K562 (cell line): ENCODE data around the gene LAIR1. TPM values are rescaled to one million over a fixed set of nuclear protein-coding genes. Genes with fewer than 3 reads are reported as not detected.
"Not testable (repeated sequence)": the region's sequence is repeated elsewhere in the genome, so short reads cannot be mapped to it uniquely, and the experiment has no call there.

Experiments used
- ATAC-seq: fragments of 200-7000 bp; cut with Tn5 transposase; 3 replicates; pipeline ENCODE4 v1.9.1; 2020; ENCODE audit warnings: moderate library complexity
- BruUV-seq: library from RNA; stranded (reverse); fragments of 400-500 nt; replicated peaks from 2 replicates; lab custom pipeline; 2021; lab: Mats Ljungman, UMichigan
- CTCF ChIA-PET: fragments of 300-600 bp; formaldehyde crosslinking; extraction: SDS; loops from one replicate; lab custom pipeline; 2021; ENCODE audit warnings: low intra/inter-chr PET ratio; lab: Yijun Ruan, JAX
- POLR2A ChIA-PET: fragments of 300-600, 350-650 bp; sonication (Branson Sonifier 250); formaldehyde crosslinking; extraction: SDS; loops from one replicate; lab custom pipeline; 2021; ENCODE audit warnings: antibody characterized with exemption, inconsistent platforms; lab: Yijun Ruan, JAX
- DNase-seq, 4 experiments: peaks; one replicate each; pipeline versions ENCODE4 v3.0.0 to v3.0.0-alpha.2; 2011 to 2018; ENCODE audit warnings: low spot score in 3 of 4, mixed read lengths in 3 of 4; ENCODE audit errors: extremely low read depth in 1 of 4
- FAIRE-seq: peaks from 2 replicates; lab custom pipeline; 2011; peaks lifted over from hg19 to GRCh38; lab: Jason Lieb, UNC
- H2AFZ ChIP-seq: 2 replicates; pipeline ENCODE4 v1.6.0; 2011; ENCODE audit warnings: low read depth, low read length, control low read depth, inconsistent platforms
- H3K27ac ChIP-seq: fragments of 200-600 bp; 3 replicates; pipeline ENCODE4 v1.8.0; 2011; ENCODE audit warnings: low read depth, mild to moderate bottlenecking, control low read depth, inconsistent platforms, low read length, moderate library complexity, mixed read lengths; ENCODE audit errors: extremely low read depth
- H3K27me3 ChIP-seq, 2 experiments: fragments of 300-600 bp in 1 of 2; 2 replicates in 1 of 2; 3 replicates in 1 of 2; pipeline versions ENCODE4 v1.6.0 to v1.8.0; 2011; ENCODE audit warnings: inconsistent platforms in 2 of 2, low read length in 2 of 2, mild to moderate bottlenecking in 1 of 2, mixed read lengths in 1 of 2, moderate library complexity in 1 of 2; ENCODE audit not compliant: control insufficient read depth in 2 of 2, insufficient read depth in 2 of 2
- H3K36me3 ChIP-seq: fragments of 300-600 bp; 3 replicates; pipeline ENCODE4 v1.8.0; 2011; ENCODE audit warnings: mild to moderate bottlenecking, low read length, inconsistent platforms; ENCODE audit not compliant: control insufficient read depth, insufficient read depth
- H3K4me1 ChIP-seq, 2 experiments: fragments of 200-600 bp in 1 of 2; replicated peaks in 1 of 2; 2 replicates in 1 of 2; 3 replicates in 1 of 2; pipeline versions ENCODE4 v1.5.1 to v1.8.0; 2011; ENCODE audit warnings: inconsistent platforms in 2 of 2, low read length in 2 of 2, mild to moderate bottlenecking in 1 of 2, mixed read lengths in 1 of 2, moderate library complexity in 1 of 2; ENCODE audit not compliant: control insufficient read depth in 2 of 2, insufficient read depth in 2 of 2
- H3K4me2 ChIP-seq: 2 replicates; pipeline ENCODE4 v1.6.1; 2011; ENCODE audit warnings: low read length, control low read depth, inconsistent platforms, mixed read lengths; ENCODE audit not compliant: insufficient read depth
- H3K4me3 ChIP-seq: fragments of 200-600 bp; sonication (generic), shearing (Covaris generic); 2 replicates; pipeline ENCODE4 v1.5.1; 2016; ENCODE audit warnings: control low read depth, inconsistent platforms
- H3K79me2 ChIP-seq: fragments of 200-600 bp; 3 replicates; pipeline ENCODE4 v1.8.0; 2011; ENCODE audit warnings: low read length, inconsistent platforms; ENCODE audit not compliant: control insufficient read depth, insufficient read depth
- H3K9ac ChIP-seq, 2 experiments: 2 replicates each; pipeline versions ENCODE4 v1.6.0 to v1.6.1; 2011; ENCODE audit warnings: low read depth in 2 of 2, low read length in 2 of 2, control low read depth in 1 of 2, inconsistent platforms in 1 of 2, mild to moderate bottlenecking in 1 of 2, mixed read lengths in 1 of 2; ENCODE audit not compliant: insufficient read depth in 1 of 2
- H3K9me1 ChIP-seq: one replicate; pipeline ENCODE4 v1.6.0; 2011; ENCODE audit warnings: inconsistent platforms, mild to moderate bottlenecking, low read length, moderate library complexity; ENCODE audit not compliant: control insufficient read depth, insufficient read depth
- H3K9me3 ChIP-seq: replicated peaks from 2 replicates; pipeline ENCODE4 v1.5.1; 2011; ENCODE audit warnings: low read depth, low read length, inconsistent platforms; ENCODE audit not compliant: control insufficient read depth, insufficient read depth
- H4K20me1 ChIP-seq: replicated peaks from 2 replicates; pipeline ENCODE4 v1.6.1; 2011; ENCODE audit warnings: low read length, inconsistent platforms, mixed read lengths; ENCODE audit not compliant: control insufficient read depth, insufficient read depth
- ATF1 ChIP-seq, 2 experiments: fragments of 450-650 bp in 1 of 2; IDR thresholded peaks; 2 replicates each; pipeline ENCODE4 v1.6.1; 2016; ENCODE audit warnings: missing compliant biosample characterization in 1 of 2, missing genetic modification characterization in 1 of 2
- ATF7 ChIP-seq: fragments of 450-650 bp; IDR thresholded peaks from 2 replicates; pipeline ENCODE4 v1.7.1; 2014; ENCODE audit warnings: mild to moderate bottlenecking, moderate library complexity
- CREM ChIP-seq: IDR thresholded peaks from 2 replicates; pipeline ENCODE4 v1.6.1; 2014; ENCODE audit warnings: antibody characterized with exemption, low read depth
- GABPA ChIP-seq: fragments of 200-800 bp; sonication (Bioruptor generic); conservative IDR thresholded peaks from 2 replicates; pipeline ENCODE4 v1.6.1; 2016; ENCODE audit warnings: low read depth, missing genetic modification characterization, missing compliant biosample characterization
- NFE2 ChIP-seq: IDR thresholded peaks from 2 replicates; pipeline ENCODE4 v1.6.1; 2014; ENCODE audit warnings: antibody characterized with exemption, low read depth
- VEZF1 ChIP-seq: fragments of 200-800 bp; sonication (Bioruptor generic); IDR thresholded peaks from 2 replicates; pipeline ENCODE4 v1.6.1; 2017; ENCODE audit warnings: missing genetic modification characterization, missing compliant biosample characterization
- ZNF146 ChIP-seq: IDR thresholded peaks from one replicate; pipeline ENCODE4 v1.6.1; 2018; ENCODE audit warnings: missing compliant biosample characterization; ENCODE audit not compliant: unreplicated experiment
- WGBS: fragments of 100-300 bp; shearing (Covaris generic); methylation state at CpG from one replicate; pipeline ENCODE4 v1.1.6; 2016; ENCODE audit warnings: low coverage, mixed read lengths; ENCODE audit not compliant: insufficient coverage; ENCODE audit errors: missing lambda C conversion rate; 5-methylcytosine and 5-hydroxymethylcytosine counted together
- in situ Hi-C: fragments of 300-500 bp; cut with MboI; formaldehyde crosslinking; loops from 4 replicates; pipeline ENCODE4 v1.15.0; 2018; ENCODE audit warnings: inconsistent platforms, mixed read lengths
- intact Hi-C: fragments of 100-400 bp; cut with micrococcal nuclease; formaldehyde crosslinking; loops from 2 replicates; pipeline ENCODE4 v1.14.2; 2022
- polyA plus RNA-seq, 8 experiments: library from polyadenylated mRNA; depleted of rRNA in 4 of 8; stranded (reverse) in 5 of 8; unstranded in 3 of 8; fragments of >200 nt; fragmentation: Nextera tagmentation in 2 of 8; fragmentation: Illumina TruSeq in 1 of 8; extraction: Ambion mirVana in 2 of 8; extraction: Trizol in 1 of 8; gene quantifications; 2 replicates each; pipeline versions ENCODE4 v1.2.1 to v1.2.3, GENCODE V29; 2011 to 2014; ENCODE audit warnings: inconsistent platforms in 1 of 8, missing spikeins in 1 of 8
- total RNA-seq, 7 experiments: library from RNA; depleted of rRNA in 6 of 7; stranded (reverse); fragments of >200 nt in 6 of 7; fragmentation: Illumina TruSeq in 2 of 7; extraction: Trizol in 2 of 7; gene quantifications; 2 replicates each; pipeline versions ENCODE4 v1.2.1 to v1.2.3, GENCODE V29; 2011 to 2021; ENCODE audit warnings: low replicate concordance in 1 of 7

Gene LAIR1
- total and polyA plus RNA-seq, 9 of the 15 experiments (the other 6 are each of a cell fraction or from before 2014, with no cell fraction given) = 0.12 to 0.54 (median 0.24) TPM; not detected in 6

- CTCF ChIA-PET = interaction anchor here (0.6 kb wide), 1 partner anchor 589 kb away, joined by 3 read pairs; no protein-coding TSS in a partner anchor
- H3K36me3 ChIP-seq, intact Hi-C loops: not testable (repeated sequence)
These were observed 1.1 kb upstream of the LAIR1 start for GRCh38 chr19:54365798-54366197.

More at GRCh38 chr19:54365798-54366197, 1.1 kb upstream of the LAIR1 start:
- ATAC-seq (peak; percentile 65), FAIRE-seq (peak; percentile 75)
- H2AFZ ChIP-seq; H3K4me3 ChIP-seq; H4K20me1 ChIP-seq; H3K4me1 ChIP-seq; H3K9ac ChIP-seq; H3K79me2 ChIP-seq; DNase-seq; H3K27ac ChIP-seq; in situ Hi-C loops; H3K9me3 ChIP-seq; H3K4me2 ChIP-seq; H3K9me1 ChIP-seq; BruUV-seq; TF ChIP-seq ATF1 (CRISPR knock-in tag; IDR thresholded peaks at IDR 0.05): not testable (repeated sequence)
- H3K27me3 ChIP-seq = peaks cover 3 to 31% of the 10 kb centered on the region in 2 experiments; a peak in 4 of 5 replicates
- 12% methylated on average over 12 of the region's 13 CpGs for WGBS
- peak; percentile 74 for TF ChIP-seq CREM
- TF ChIP-seq GABPA (tag) = 0 out of 2 replicates have a peak, but pooled peaks have one; percentile 0
- TF ChIP-seq ZNF146 = peak; percentile 95
- TF ChIP-seq NFE2 = 0 out of 2 replicates have a peak, but pooled peaks have one; percentile 26
- TF ChIP-seq VEZF1 (CRISPR knock-in tag) = peak; percentile 31; the same call in 1 of the 2 replicates
- peak; percentile 39; the same call in 1 of the 2 replicates for TF ChIP-seq ATF7
- TF ChIP-seq ATF1 (tag; IDR thresholded peaks at IDR 0.05) = 0 out of 2 replicates have a peak, but pooled peaks have one; percentile 14
- POLR2A ChIA-PET = interaction anchor here (0.6 kb wide), 1 partner anchor 53 kb away, joined by 3 read pairs; no protein-coding TSS in a partner anchor
